Measurements from ENCODE around the gene KCNK16.

Gene KCNK16

GRCh38 chr6:39341352-39341751 is 18.9 kb upstream of the KCNK16 start:
- DNase-seq = no peak

GRCh38 chr6:39339868-39340550 is 17.5 kb upstream of the KCNK16 start:
- DNase-seq = no peak

- DNase-seq = no peak
Observed at GRCh38 chr6:39339096-39339867, 16.8 kb upstream of the KCNK16 start.

- DNase-seq = no peak
Observed at GRCh38 chr6:39338397-39338796, 15.9 kb upstream of the KCNK16 start.

- DNase-seq = peak; percentile 26
Observed at GRCh38 chr6:39335780-39336545, 13.5 kb upstream of the KCNK16 start.

GRCh38 chr6:39333644-39334438 is 11.3 kb upstream of the KCNK16 start:
- no peak for DNase-seq

GRCh38 chr6:39330476-39330875 is 8.0 kb upstream of the KCNK16 start:
- DNase-seq = no peak

- no peak for DNase-seq
Observed at GRCh38 chr6:39330057-39330456, 7.6 kb upstream of the KCNK16 start.

- DNase-seq = no peak
Observed at GRCh38 chr6:39328066-39328465, 5.6 kb upstream of the KCNK16 start.

- DNase-seq = no peak
Observed at GRCh38 chr6:39327507-39327906, 5.0 kb upstream of the KCNK16 start.

GRCh38 chr6:39321761-39322160 is 741 bp downstream of the KCNK16 start:
- no peak for DNase-seq

GRCh38 chr6:39320363-39320984 is 2.0 kb downstream of the KCNK16 start:
- DNase-seq = no peak

GRCh38 chr6:39319621-39320362 is 2.7 kb downstream of the KCNK16 start:
- no peak for DNase-seq

GRCh38 chr6:39317256-39317655 is 5.2 kb downstream of the KCNK16 start:
- no peak for DNase-seq

- DNase-seq = no peak
Observed at GRCh38 chr6:39314273-39314795, 8.2 kb downstream of the KCNK16 start, which contains the start of gene KCNK17. Gene KCNK17 (minus strand): TSS chr6:39314419. CDS start chr6:39314320, 99 bp downstream.

- no peak for DNase-seq
Observed at GRCh38 chr6:39313526-39314272, 8.8 kb downstream of the KCNK16 start.

- DNase-seq = no peak
Observed at GRCh38 chr6:39312912-39313525, 9.5 kb downstream of the KCNK16 start.

GRCh38 chr6:39310542-39310941 is 12.0 kb downstream of the KCNK16 start:
- DNase-seq = no peak

GRCh38 chr6:39309942-39310531 is 12.5 kb downstream of the KCNK16 start:
- DNase-seq = peak; percentile 70

- no peak for DNase-seq
Observed at GRCh38 chr6:39307462-39307861, 15.0 kb downstream of the KCNK16 start.
